ENCODE results near the gene TPGS1.
A peak's percentile ranks its signal among the peaks of the same experiment; 100 is the strongest.

TPGS1 gene

DNA sequence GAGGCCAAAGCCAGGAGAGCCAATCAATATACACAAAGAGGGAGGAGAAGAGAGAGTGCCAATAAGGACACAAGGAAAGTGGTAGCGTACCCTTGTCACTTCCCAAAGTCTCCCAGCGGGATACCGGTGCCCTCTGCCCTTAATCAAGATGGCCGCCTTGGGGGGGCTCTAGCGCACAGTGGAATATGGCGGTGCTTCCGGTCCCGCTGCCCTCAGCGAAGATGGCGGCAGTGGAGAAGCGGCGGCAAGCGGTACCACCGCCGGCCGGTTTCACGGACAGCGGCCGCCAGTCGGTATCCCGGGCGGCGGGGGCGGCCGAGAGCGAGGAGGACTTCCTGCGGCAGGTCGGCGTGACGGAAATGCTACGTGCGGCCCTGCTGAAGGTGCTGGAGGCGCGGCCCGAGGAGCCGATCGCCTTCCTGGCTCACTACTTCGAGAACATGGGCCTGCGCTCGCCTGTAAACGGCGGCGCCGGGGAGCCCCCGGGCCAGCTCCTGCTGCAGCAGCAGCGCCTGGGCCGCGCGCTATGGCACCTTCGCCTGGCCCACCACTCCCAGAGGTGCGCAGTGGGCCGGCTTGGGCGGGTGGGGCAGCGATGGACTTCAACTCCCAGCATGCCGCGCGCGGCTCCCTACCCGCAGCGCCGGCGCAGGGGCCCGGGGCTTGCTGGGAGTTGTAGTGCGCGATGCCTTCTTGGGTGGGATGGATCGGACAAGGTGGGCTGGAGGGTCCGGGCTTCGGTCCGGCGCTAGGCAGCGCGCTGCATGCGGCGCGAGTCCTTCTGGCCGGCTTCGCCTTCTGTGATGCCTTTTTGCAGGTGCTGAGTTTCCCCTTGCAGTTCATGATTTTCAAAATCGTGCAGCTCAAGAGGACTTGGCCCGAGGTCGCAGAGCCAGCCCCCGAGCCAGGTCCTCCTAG is at the start of gene TPGS1:
Gene TPGS1, plus strand, starts transcription at position 212 of the 918 bp plus-strand sequence. Its CDS starts 10 bp downstream, at position 222.
- DNase-seq: peak; percentile 76

GRCh38 chr19:457636-458035 is 49.7 kb upstream of the TPGS1 start:
- DNase-seq: no peak

DNA sequence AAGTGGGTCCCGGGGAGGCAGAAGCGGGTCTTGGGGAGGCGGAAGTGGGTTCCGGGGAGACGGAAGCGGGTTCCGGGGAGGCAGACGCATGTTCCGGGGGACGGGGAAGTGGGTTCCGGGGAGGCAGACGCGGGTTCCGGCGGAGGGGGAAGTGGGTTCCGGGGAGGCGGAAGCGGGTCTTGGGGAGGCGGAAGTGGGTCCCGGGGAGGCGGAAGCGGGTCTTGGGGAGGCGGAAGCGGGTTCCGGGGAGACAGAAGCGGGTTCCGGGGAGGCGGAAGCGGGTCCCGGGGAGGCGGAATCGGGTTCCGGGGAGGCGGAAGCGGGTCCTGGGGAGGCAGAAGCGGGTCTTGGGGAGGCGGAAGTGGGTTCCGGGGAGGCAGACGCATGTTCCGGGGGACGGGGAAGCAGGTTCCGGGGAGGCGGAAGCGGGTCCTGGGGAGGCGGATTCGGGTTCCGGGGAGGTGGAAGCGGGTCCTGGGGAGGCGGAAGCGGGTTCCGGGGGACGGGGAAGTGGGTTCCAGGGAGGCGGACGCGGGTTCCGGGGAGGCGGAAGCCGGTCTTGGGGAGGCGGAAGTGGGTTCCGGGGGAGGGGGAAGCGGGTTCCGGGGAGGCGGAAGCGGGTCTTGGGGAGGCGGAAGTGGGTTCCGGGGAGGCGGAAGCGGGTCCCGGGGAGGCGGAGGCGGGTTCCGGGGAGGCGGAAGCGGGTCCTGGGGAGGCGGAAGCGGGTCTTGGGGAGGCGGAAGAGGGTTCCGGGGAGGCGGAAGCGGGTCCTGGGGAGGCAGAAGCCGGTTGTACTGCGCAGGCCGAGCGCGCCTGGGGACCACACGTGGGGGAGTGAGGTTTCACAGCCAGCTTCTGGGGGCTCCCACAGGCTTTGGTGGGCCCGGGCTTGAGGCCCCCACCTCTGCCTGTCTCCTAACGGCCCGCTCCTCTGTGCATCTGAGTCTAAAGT is 48.9 kb upstream of the TPGS1 start:
- DNase-seq: no peak

DNA sequence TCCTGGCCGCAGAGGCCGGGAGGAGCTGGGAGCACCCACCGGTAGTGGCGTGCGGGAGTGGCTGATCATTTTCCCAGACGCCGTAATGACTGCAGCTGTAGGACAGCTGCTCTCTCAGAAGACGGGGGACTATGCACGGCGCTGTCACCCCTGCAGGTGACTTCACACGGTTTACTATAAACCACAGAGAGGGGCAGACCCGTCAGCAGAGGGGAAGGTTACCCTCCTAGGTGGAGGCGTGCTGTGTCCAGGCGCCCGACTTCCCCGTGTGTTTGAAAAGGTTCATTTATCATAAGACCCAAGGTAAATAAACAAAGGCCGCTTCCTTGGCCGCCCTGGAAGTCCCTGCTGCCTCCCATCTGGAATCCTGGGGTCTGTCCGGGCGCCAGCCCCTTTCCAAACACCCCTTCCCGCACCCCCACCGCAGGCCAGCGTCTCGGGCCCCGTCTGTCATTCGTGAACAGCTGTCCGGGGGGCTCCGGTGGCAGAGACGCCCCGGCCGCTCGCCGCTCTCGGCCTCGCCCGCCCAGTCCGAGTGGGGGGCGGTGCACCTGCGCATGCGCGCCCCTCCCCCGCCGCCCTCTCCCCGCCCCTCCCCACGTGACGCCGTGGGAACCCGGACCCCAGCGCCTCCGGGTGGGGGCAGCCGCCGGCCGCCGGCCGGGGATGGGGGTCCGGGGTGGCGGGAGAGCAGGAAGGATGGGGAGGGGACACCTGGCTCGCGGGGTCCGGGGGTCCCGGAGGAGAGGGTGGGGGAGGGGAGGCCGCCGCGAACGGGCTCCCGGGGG is 47.4 kb upstream of the TPGS1 start:
- no peak for DNase-seq

- no peak for DNase-seq
Observed at GRCh38 chr19:460877-461720, 46.2 kb upstream of the TPGS1 start, which contains the start of gene SHC2. Gene SHC2 (minus strand): TSS chr19:461033. CDS start chr19:460996, 37 bp downstream.

- no peak for DNase-seq
Observed at GRCh38 chr19:461721-462551, 45.4 kb upstream of the TPGS1 start.

DNA sequence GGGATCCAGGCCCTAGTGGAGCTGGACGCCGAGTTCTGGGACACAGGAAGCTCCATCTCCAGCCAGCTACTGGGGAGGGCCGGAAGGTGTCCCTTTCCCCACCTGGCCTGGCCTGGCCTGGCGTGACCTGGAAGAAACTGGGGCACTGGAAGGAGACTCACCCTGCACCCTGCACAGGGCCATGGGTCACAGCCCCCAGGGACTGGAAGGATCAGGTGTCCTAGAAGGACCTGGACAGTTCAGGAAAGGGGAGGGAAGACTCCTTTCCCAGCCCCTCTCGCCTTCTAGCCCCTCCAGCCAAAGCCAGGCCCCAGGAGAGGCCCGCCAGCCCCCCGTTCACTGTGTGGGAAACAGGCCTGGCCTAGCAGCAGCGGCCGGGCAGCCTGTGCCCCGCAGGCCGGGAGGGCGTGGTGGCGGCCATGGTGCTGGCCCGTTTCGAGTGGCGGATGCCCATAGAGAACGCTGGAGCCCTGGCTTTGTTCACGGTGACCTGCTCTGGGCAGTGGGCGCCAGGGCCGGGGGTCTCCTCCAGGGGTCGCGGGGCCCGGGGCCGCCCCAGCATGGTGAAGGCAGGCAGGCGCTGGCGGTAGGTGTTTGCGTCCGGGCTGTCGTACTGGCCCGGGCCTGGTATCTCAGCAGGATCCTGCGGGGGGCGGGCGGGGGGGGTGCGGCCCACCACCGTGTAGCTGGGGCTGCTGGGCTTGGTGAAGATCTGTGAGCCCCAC is 43.7 kb upstream of the TPGS1 start:
- DNase-seq: no peak

DNA sequence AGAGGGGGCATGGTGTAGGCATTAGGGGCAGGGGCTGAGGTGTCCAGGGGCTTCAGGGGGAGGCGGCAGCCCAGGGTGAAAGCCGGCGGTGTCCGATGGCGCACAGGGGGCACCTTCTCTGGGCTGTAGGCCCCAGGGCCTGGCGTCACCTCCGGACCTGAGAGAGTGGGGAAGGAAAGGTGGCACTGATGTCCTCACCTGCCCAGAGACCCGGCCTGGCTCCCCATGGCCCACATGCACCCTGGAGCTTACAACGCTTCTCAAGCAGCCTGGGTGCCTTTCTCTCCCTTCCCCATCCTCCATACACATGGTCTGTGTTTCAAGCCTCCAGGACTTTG is 43.1 kb upstream of the TPGS1 start:
- DNase-seq: no peak

DNA sequence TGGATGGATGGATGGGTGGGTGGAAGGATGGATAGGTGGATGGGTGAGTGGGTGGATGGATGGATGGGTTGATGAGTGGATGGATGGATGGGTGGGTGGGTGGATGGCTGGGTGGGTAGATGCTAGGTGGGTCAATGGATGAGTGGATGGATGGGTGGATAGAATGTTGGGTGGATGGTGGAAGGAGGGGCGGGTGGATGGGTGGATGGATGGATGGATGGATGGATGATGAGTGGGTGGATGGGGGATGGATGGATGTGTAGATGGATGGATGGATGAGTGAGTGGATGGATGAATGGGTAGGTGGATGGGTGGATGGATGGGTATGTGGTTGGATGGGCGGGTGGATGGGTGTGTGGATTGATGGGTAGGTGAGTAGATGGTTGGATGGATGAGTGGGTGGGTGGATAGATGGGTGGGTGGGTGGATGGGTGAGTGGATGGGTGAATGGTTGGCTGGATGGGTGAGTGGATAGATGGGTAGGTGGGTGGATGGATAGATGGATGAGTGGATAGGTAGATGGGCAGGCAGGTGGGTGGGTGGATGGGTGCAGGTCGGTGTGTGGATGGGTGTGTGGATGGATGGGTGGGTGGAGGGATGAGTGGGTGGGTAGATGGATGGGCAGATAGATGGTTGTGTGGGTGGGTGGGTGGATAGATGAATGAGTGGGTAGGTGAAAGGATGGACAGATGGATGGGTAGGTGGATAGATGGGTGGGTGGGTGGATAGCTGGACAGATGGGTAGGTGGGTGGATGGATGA is 42.1 kb upstream of the TPGS1 start:
- no peak for DNase-seq

DNA sequence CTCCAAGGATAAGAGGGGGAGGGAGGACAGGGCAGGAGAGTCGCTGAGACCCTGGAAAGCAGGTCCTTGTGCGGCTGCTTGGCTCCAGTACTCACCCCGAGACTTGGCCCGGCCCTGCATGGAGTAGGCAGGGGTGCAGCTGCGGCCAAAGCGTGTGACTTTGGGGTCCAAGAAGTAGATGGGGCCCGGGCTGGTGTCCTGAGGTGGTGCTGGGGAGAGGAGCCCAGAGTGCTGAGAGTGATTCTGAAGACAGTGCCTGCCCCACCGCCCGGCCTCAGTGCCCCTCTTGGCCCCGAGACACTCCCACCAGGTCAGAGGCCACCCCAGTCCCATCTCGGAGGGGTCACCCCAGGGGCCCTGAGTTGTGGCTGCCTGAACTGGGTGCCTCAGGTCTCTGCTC is 39.7 kb upstream of the TPGS1 start:
- no peak for DNase-seq

DNA sequence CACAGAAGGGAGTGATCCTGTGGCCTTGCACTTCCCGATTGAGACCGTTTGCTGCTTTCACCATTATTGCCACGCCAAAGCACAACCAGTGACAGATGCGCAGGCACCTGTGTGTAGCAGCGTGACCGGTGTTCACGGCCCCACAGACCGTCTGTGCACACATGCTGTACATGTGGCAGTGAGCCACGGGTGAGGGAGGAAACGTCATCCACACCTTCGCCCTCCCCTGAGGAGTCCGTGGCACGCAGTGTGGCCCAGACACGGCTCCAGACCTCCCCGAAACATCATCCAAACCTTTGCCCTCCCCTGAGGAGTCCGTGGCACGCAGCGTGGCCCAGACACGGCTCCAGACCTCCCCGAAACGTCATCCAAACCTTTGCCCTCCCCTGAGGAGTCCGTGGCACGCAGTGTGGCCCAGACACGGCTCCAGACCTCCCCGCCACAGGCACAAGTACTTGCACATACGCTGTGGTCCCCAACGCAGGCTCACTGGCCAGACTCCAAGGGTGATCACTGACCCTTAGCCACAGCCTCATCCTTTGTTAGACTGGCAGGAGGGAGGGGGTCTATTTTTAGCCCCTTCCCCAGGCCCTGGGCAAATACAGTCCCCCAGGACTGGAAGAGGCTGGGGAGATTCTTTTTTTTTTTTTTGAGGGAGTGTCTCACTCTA is 38.6 kb upstream of the TPGS1 start:
- DNase-seq: no peak

GRCh38 chr19:469833-470232 is 37.5 kb upstream of the TPGS1 start:
- DNase-seq: no peak

GRCh38 chr19:470701-471100 is 36.6 kb upstream of the TPGS1 start:
- no peak for DNase-seq

- no peak for DNase-seq
Observed at GRCh38 chr19:472005-472858, 35.1 kb upstream of the TPGS1 start.

GRCh38 chr19:474126-475078 is 32.9 kb upstream of the TPGS1 start:
- DNase-seq: no peak

DNA sequence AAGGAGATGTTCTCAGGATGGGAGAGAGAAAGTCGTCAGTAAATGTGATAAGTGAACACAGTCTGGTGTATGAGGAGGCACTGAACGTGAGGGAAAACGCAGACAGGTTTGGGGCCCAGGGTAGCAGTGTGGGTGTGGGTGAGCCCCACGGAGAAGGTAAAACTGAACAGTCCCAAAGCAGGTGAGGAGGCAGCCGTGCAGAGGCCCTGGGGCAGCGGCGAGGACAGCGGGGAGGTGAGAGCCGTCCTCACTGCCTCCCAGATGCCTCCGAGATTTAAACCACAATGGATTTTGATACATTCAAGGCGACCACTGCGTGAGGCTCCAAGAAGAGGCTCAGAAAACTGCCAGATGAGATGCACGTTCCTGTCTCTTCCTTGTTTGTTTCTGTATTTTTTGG is 31.9 kb upstream of the TPGS1 start:
- DNase-seq: no peak
